Measurements from ENCODE around the gene ZNF749. TPM values are rescaled to one million over a fixed set of nuclear protein-coding genes. Genes with fewer than 3 reads are reported as not detected.

Gene ZNF749
- total RNA-seq, 1 experiment from 2014 or later: 17.6 TPM

GRCh38 chr19:57410877-57411671 lies 24.1 kb upstream of the ZNF749 start, which contains the start of gene ZNF17:
Gene ZNF17, plus strand, starts transcription at chr19:57411161. Its CDS starts 2,455 bp downstream, at chr19:57413616.
- ATAC-seq (peak; percentile 100), DNase-seq (peak; percentile 97)
- Histone ChIP-seq H3K4me3 (ENCODE audit: low read length) (peak within 1 kb of the TSS; percentile 96), H3K9me3 (ENCODE audit: low read length) (no peaks in the 10 kb centered on the region), H3K36me3 (ENCODE audit: low read depth, low read length) (peaks cover 15% of the 10 kb centered on the region), H3K9ac (ENCODE audit: low read length) (peak within 1 kb of the TSS; percentile 82), H3K4me2 (ENCODE audit: low read length) (peak within 1 kb of the TSS; percentile 97), H3K4me1 (ENCODE audit: insufficient read depth, low read length) (peaks cover 5% of the 10 kb centered on the region; the same call in 1 of the 2 replicates), H3K27ac (ENCODE audit: low read length) (no peak within 1 kb of the TSS), H3F3A (ENCODE audit: low read length, unreplicated experiment) (no peaks in the 10 kb centered on the region), H2AFZ (ENCODE audit: low read length) (peak within 1 kb of the TSS; percentile 93), H3K9me2 (replicated peaks; ENCODE audit: low read length) (no peaks in the 10 kb centered on the region), H4K20me1 (ENCODE audit: low read length) (no peaks in the 10 kb centered on the region), H3K27me3 (ENCODE audit: low read length) (no peaks in the 10 kb centered on the region), H3K79me2 (ENCODE audit: low read length) (peaks cover 35% of the 10 kb centered on the region)
- ChIA-PET POLR2A (ENCODE audit: unreplicated experiment) (no interaction called here), CTCF (no interaction called here)
- TSS peak; percentile 85 for BruUV-seq (replicated peaks)
- intact Hi-C loops (cut with micrococcal nuclease): loop anchor here (1.0 kb wide), 3 partner anchors 22 to 358 kb away; partner anchors contain the start of genes ZNF548, ZNF586 and ZNF749
- TF ChIP-seq EZH2 (IDR thresholded peaks at IDR 0.05; ENCODE audit: low read length, unreplicated experiment) (no peak), EZH2phosphoT487 (IDR thresholded peaks at IDR 0.05; ENCODE audit: borderline replicate concordance, low read length) (no peak)
- TF ChIP-seq, protein P1, sequence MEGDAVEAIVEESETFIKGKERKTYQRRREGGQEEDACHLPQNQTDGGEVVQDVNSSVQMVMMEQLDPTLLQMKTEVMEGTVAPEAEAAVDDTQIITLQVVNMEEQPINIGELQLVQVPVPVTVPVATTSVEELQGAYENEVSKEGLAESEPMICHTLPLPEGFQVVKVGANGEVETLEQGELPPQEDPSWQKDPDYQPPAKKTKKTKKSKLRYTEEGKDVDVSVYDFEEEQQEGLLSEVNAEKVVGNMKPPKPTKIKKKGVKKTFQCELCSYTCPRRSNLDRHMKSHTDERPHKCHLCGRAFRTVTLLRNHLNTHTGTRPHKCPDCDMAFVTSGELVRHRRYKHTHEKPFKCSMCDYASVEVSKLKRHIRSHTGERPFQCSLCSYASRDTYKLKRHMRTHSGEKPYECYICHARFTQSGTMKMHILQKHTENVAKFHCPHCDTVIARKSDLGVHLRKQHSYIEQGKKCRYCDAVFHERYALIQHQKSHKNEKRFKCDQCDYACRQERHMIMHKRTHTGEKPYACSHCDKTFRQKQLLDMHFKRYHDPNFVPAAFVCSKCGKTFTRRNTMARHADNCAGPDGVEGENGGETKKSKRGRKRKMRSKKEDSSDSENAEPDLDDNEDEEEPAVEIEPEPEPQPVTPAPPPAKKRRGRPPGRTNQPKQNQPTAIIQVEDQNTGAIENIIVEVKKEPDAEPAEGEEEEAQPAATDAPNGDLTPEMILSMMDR (conservative IDR thresholded peaks at IDR 0.05; ENCODE audit: low read depth, low read length): no peak

DNA sequence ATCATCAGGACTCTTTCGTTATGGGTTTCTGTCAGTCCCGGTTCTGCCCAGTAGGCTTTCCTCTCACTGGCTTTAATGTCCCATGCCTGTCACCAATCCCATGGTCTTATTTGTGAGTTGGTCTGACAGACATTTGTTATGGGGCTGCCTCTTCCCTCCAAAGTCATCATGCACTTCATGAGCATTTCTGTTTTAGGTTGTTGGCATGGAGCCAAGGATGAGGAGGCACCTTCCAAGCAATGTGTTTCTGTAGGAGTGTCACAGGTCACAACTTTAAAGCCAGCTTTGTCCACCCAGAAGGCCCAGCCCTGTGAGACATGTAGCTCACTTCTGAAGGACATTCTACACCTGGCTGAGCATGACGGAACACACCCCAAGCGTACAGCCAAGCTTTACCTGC lies 15.7 kb upstream of the ZNF749 start:
- DNase-seq: no peak
- intact Hi-C loops (cut with micrococcal nuclease): no loop called here
- H3F3A ChIP-seq (ENCODE audit: low read length, unreplicated experiment): no peaks in the 10 kb centered on the region
- ATAC-seq: no peak
- no peak overlapping the region for H3K27ac ChIP-seq (ENCODE audit: low read length)
- H3K4me1 ChIP-seq (ENCODE audit: insufficient read depth, low read length): no peaks in the 10 kb centered on the region
- H3K4me3 ChIP-seq (ENCODE audit: low read length): no peak overlapping the region
- H3K79me2 ChIP-seq (ENCODE audit: low read length): 0 out of 2 replicates have a peak, but pooled peaks cover 8% of the 10 kb centered on the region
- TF ChIP-seq EZH2phosphoT487 (IDR thresholded peaks at IDR 0.05; ENCODE audit: borderline replicate concordance, low read length): no peak
- TF ChIP-seq EZH2 (IDR thresholded peaks at IDR 0.05; ENCODE audit: low read length, unreplicated experiment): no peak
- TF ChIP-seq, protein P1 (conservative IDR thresholded peaks at IDR 0.05; ENCODE audit: low read depth, low read length): no peak
- no peak overlapping the region for H3K9ac ChIP-seq (ENCODE audit: low read length)
- no peaks in the 10 kb centered on the region for H4K20me1 ChIP-seq (ENCODE audit: low read length)
- no peaks in the 10 kb centered on the region for H3K9me2 ChIP-seq (replicated peaks; ENCODE audit: low read length)
- no peak overlapping the region for H3K4me2 ChIP-seq (ENCODE audit: low read length)
- H3K9me3 ChIP-seq (ENCODE audit: low read length): peaks cover 23% of the 10 kb centered on the region
- no peak overlapping the region for H2AFZ ChIP-seq (ENCODE audit: low read length)
- no TSS peak for BruUV-seq (replicated peaks)
- POLR2A ChIA-PET (ENCODE audit: unreplicated experiment): no interaction called here
- no peaks in the 10 kb centered on the region for H3K27me3 ChIP-seq (ENCODE audit: low read length)
- H3K36me3 ChIP-seq (ENCODE audit: low read depth, low read length): peaks cover 66% of the 10 kb centered on the region
- CTCF ChIA-PET: no interaction called here

DNA sequence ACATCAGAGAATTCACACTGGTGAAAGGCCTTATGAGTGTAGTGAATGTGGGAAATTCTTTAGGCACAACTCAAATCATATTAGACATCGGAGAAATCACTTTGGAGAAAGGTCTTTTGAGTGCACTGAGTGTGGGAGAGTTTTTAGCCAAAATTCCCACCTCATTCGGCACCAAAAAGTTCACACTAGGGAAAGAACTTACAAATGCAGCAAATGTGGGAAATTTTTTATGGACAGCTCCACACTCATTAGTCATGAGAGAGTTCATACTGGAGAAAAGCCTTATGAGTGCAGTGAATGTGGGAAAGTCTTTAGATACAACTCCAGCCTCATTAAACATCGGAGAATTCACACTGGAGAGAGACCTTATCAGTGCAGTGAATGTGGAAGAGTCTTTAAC lies 14.1 kb upstream of the ZNF749 start:
- BruUV-seq (replicated peaks): TSS peak; percentile 20
- ChIA-PET POLR2A (ENCODE audit: unreplicated experiment) (no interaction called here), CTCF (no interaction called here)
- no peak overlapping the region for H3K4me2 ChIP-seq (ENCODE audit: low read length)
- no peak overlapping the region for H3K27ac ChIP-seq (ENCODE audit: low read length)
- intact Hi-C loops (cut with micrococcal nuclease): no loop called here
- H3K9me3 ChIP-seq (ENCODE audit: low read length): peaks cover 23% of the 10 kb centered on the region
- DNase-seq: no peak
- no peaks in the 10 kb centered on the region for H3K27me3 ChIP-seq (ENCODE audit: low read length)
- H3K9me2 ChIP-seq (replicated peaks; ENCODE audit: low read length): no peaks in the 10 kb centered on the region
- H2AFZ ChIP-seq (ENCODE audit: low read length): no peak overlapping the region
- H3F3A ChIP-seq (ENCODE audit: low read length, unreplicated experiment): no peaks in the 10 kb centered on the region
- H3K36me3 ChIP-seq (ENCODE audit: low read depth, low read length): peaks cover 58% of the 10 kb centered on the region
- no peaks in the 10 kb centered on the region for H3K79me2 ChIP-seq (ENCODE audit: low read length)
- no peak overlapping the region for H3K4me3 ChIP-seq (ENCODE audit: low read length)
- ATAC-seq: no peak
- H3K4me1 ChIP-seq (ENCODE audit: insufficient read depth, low read length): no peaks in the 10 kb centered on the region
- H4K20me1 ChIP-seq (ENCODE audit: low read length): no peaks in the 10 kb centered on the region
- H3K9ac ChIP-seq (ENCODE audit: low read length): no peak overlapping the region
- TF ChIP-seq, protein P1 (conservative IDR thresholded peaks at IDR 0.05; ENCODE audit: low read depth, low read length): no peak
- no peak for TF ChIP-seq EZH2phosphoT487 (IDR thresholded peaks at IDR 0.05; ENCODE audit: borderline replicate concordance, low read length)
- TF ChIP-seq EZH2 (IDR thresholded peaks at IDR 0.05; ENCODE audit: low read length, unreplicated experiment): no peak

All from PC-3 (cell line).